ENCODE measurements around the gene PMAIP1.

The PMAIP1 gene

GRCh38 chr18:59898093-59898492, 1.7 kb upstream of the PMAIP1 start:
- DNase-seq (ENCODE audit: low read depth): no peak
- TF ChIP-seq CTCF (IDR thresholded peaks at IDR 0.05; ENCODE audit: control insufficient read depth, insufficient read depth, low read depth, low read length, missing control alignments): no peak
- H3K4me3 ChIP-seq (ENCODE audit: control insufficient read depth, low read depth, low read length): no peak overlapping the region

DNA sequence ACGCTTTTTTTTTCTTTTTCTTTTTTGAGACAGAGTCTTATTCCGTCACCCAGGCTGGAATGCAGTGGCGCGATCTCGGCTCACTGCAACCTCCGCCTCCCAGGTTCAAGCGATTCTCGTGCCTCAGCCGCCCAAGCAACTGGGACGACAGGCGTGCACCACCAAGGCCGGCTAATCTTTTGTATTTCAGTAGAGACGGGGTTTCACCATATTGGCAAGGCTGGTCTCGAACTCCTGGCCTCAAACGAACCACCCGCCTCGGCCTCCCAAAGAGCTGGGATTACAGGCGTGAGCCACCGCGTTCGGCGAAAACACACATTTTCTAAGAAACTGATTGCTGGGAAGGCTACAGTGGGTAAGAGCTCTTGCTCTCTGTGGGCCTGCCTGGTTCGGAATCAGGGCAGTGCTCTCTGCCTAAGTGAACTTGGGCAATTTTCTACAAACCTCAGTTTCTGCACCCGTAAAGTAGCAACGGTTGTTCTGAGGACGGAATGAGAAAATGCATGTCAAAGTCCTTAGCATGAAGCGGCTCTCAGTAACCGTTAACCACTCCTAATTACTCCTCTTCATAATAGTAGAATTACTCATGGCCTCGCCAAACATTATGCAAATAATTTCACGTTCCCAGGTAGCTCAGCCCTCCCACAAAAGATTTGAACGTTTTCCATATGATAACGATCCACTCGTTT, 1.0 kb upstream of the PMAIP1 start:
- H3K4me3 ChIP-seq (ENCODE audit: control insufficient read depth, low read depth, low read length): peak overlapping the region; percentile 77
- DNase-seq (ENCODE audit: low read depth): no peak
- TF ChIP-seq CTCF (IDR thresholded peaks at IDR 0.05; ENCODE audit: control insufficient read depth, insufficient read depth, low read depth, low read length, missing control alignments): no peak

- H3K4me3 ChIP-seq (ENCODE audit: control insufficient read depth, low read depth, low read length): peak overlapping the region; percentile 77
- DNase-seq (ENCODE audit: low read depth): no peak
- no peak for TF ChIP-seq CTCF (IDR thresholded peaks at IDR 0.05; ENCODE audit: control insufficient read depth, insufficient read depth, low read depth, low read length, missing control alignments)
These were observed 679 bp downstream of the PMAIP1 start for GRCh38 chr18:59900222-59901128.

DNA sequence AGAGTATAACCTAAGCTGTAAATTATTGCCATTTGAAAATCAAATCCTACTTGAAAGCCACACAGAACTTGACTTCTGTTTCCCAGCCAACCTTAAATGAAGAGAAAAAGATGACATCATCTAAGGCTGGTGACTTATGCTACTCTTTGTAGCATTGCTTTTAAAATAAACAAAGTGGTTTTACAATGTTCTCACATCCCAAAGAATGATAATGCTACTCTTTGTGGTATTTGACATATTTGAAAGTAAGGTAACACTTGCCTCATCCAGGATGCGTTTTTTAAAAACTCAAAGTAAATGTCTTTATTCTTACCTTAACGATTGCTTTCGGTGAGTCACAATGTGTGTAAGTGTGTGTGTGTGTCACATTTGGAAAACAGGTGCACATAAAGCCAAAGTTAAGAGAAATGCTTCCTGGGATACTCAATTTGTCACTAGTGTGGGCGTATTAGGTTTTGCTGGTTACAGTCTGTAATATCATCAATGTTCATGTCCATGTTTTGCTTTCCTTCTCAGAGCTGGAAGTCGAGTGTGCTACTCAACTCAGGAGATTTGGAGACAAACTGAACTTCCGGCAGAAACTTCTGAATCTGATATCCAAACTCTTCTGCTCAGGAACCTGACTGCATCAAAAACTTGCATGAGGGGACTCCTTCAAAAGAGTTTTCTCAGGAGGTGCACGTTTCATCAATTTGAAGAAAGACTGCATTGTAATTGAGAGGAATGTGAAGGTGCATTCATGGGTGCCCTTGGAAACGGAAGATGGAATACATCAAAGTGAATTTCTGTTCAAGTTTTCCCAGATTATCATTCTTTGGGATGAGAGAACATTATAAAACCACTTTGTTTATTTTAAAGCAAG, 2.6 kb downstream of the PMAIP1 start:
- no peak for DNase-seq (ENCODE audit: low read depth)
- TF ChIP-seq CTCF (IDR thresholded peaks at IDR 0.05; ENCODE audit: control insufficient read depth, insufficient read depth, low read depth, low read length, missing control alignments): no peak
- H3K4me3 ChIP-seq (ENCODE audit: control insufficient read depth, low read depth, low read length): no peak overlapping the region

GRCh38 chr18:59902993-59903610, 3.3 kb downstream of the PMAIP1 start:
- no peak for TF ChIP-seq CTCF (IDR thresholded peaks at IDR 0.05; ENCODE audit: control insufficient read depth, insufficient read depth, low read depth, low read length, missing control alignments)
- no peak for DNase-seq (ENCODE audit: low read depth)
- no peak overlapping the region for H3K4me3 ChIP-seq (ENCODE audit: control insufficient read depth, low read depth, low read length)

Measured in AG09309 (cell line).